GM23338 (cell line): ENCODE results near the gene KIF1A. TPM values are rescaled to one million over a fixed set of nuclear protein-coding genes. Genes with fewer than 3 reads are reported as not detected.
"Not testable (repeated sequence)": the region's sequence is repeated elsewhere in the genome, so short reads cannot be mapped to it uniquely, and the experiment has no call there.

Source experiments
- ATAC-seq: fragments of 200-7000 bp; cut with Tn5 transposase; 3 replicates; pipeline ENCODE4 v1.9.1; 2020
- DNase-seq: peaks from one replicate; pipeline ENCODE4 v3.0.0-alpha.2; 2015; ENCODE audit warnings: low spot score
- H2AFZ ChIP-seq: fragments of 200-600 bp; sonication (generic); 2 replicates; pipeline ENCODE4 v1.8.0; 2016; ENCODE audit warnings: antibody characterized with exemption, mild to moderate bottlenecking, moderate library complexity
- H3F3A ChIP-seq: fragments of 200-600 bp; sonication (generic); replicated peaks from 2 replicates; pipeline ENCODE4 v1.8.0; 2017; ENCODE audit warnings: antibody characterized with exemption, mixed run types, low read depth
- H3K27ac ChIP-seq: fragments of 200-600 bp; sonication (generic); 2 replicates; pipeline ENCODE4 v1.6.1; 2016; ENCODE audit warnings: low read depth
- H3K27me3 ChIP-seq: fragments of 200-600 bp; sonication (generic); 2 replicates; pipeline ENCODE4 v1.8.0; 2016; ENCODE audit warnings: mild to moderate bottlenecking, mixed run types, moderate library complexity; ENCODE audit not compliant: insufficient read depth
- H3K36me3 ChIP-seq: fragments of 200-600 bp; sonication (generic); 2 replicates; pipeline ENCODE4 v1.8.0; 2016; ENCODE audit warnings: mild to moderate bottlenecking; ENCODE audit not compliant: insufficient read depth
- H3K4me1 ChIP-seq: fragments of 200-600 bp; sonication (generic); 2 replicates; pipeline ENCODE4 v1.8.0; 2016; ENCODE audit warnings: mild to moderate bottlenecking, moderate library complexity; ENCODE audit not compliant: insufficient read depth
- H3K4me2 ChIP-seq: fragments of 200-600 bp; sonication (generic); 2 replicates; pipeline ENCODE4 v1.7.1; 2017; ENCODE audit warnings: mixed run types
- H3K4me3 ChIP-seq: fragments of 200-600 bp; sonication (generic); 2 replicates; pipeline ENCODE4 v1.6.1; 2016; ENCODE audit warnings: mixed run types
- H3K79me2 ChIP-seq: fragments of 200-600 bp; sonication (generic); replicated peaks from 2 replicates; pipeline ENCODE4 v1.8.0; 2017; ENCODE audit warnings: mild to moderate bottlenecking; ENCODE audit not compliant: insufficient read depth
- H3K9me2 ChIP-seq: fragments of 200-600 bp; sonication (generic); 2 replicates; pipeline ENCODE4 v1.8.0; 2017; ENCODE audit not compliant: insufficient read depth
- H4K20me1 ChIP-seq: fragments of 200-600 bp; sonication (generic); replicated peaks from 2 replicates; pipeline ENCODE4 v1.8.0; 2017; ENCODE audit warnings: mild to moderate bottlenecking; ENCODE audit not compliant: insufficient read depth
- H3K27ac Mint-ChIP-seq: 2 replicates; pipeline ENCODE4 v1.8.0; 2020; ENCODE audit warnings: inconsistent platforms, mild to moderate bottlenecking, moderate library complexity, mixed read lengths
- H3K27me3 Mint-ChIP-seq: 3 replicates; pipeline ENCODE4 v1.8.0; 2022; ENCODE audit warnings: low read depth, mild to moderate bottlenecking, moderate library complexity, mixed read lengths, inconsistent platforms; ENCODE audit not compliant: insufficient read depth, poor library complexity
- H3K36me3 Mint-ChIP-seq: 3 replicates; pipeline ENCODE4 v1.8.0; 2021; ENCODE audit warnings: low read depth, mild to moderate bottlenecking, inconsistent platforms, moderate library complexity, mixed read lengths
- H3K4me1 Mint-ChIP-seq: 3 replicates; pipeline ENCODE4 v1.8.0; 2020; ENCODE audit warnings: mild to moderate bottlenecking, inconsistent platforms, mixed read lengths
- H3K4me3 Mint-ChIP-seq: 3 replicates; pipeline ENCODE4 v1.8.0; 2021; ENCODE audit warnings: moderate library complexity, mild to moderate bottlenecking, inconsistent platforms, mixed read lengths
- H3K9me3 Mint-ChIP-seq: 3 replicates; pipeline ENCODE4 v1.8.0; 2020; ENCODE audit warnings: moderate library complexity, mild to moderate bottlenecking, inconsistent platforms, mixed read lengths
- ETS1 ChIP-seq: IDR thresholded peaks from 2 replicates; pipeline ENCODE4 v1.6.1; 2016; ENCODE audit warnings: antibody characterized with exemption
- EZH2 ChIP-seq: fragments of 200-600 bp; sonication (generic); IDR thresholded peaks from one replicate; pipeline ENCODE4 v1.8.0; 2017; ENCODE audit warnings: antibody characterized with exemption, mild to moderate bottlenecking, low read depth; ENCODE audit not compliant: unreplicated experiment
- EZH2phosphoT487 ChIP-seq: fragments of 200-600 bp; sonication (generic); IDR thresholded peaks from one replicate; pipeline ENCODE4 v1.8.1; 2018; ENCODE audit warnings: antibody characterized with exemption; ENCODE audit not compliant: unreplicated experiment
- polyA plus RNA-seq: library from polyadenylated mRNA; unstranded; fragments of >200 nt; fragmentation: Nextera tagmentation; extraction: Ambion mirVana; gene quantifications from 2 replicates; pipeline ENCODE4 v1.2.1, GENCODE V29; 2016
- total RNA-seq: library from RNA; depleted of rRNA; stranded (reverse); fragments of >200 nt; shearing (Covaris generic); gene quantifications from 2 replicates; pipeline ENCODE4 v1.2.3, GENCODE V29; 2014

Gene KIF1A
- total and polyA plus RNA-seq, 2 experiments from 2014 or later = 169 to 214 TPM

- TF ChIP-seq ETS1 (no peak), EZH2phosphoT487 (no peak), EZH2 (no peak)
These were observed 134.1 kb downstream of the KIF1A start (continued) for GRCh38 chr2:240685771-240686371.

GRCh38 chr2:240683980-240684728, 135.9 kb downstream of the KIF1A start:
- not testable (repeated sequence) for H3K36me3 Mint-ChIP-seq, H3K36me3 ChIP-seq, H3K27me3 Mint-ChIP-seq, H3K4me2 ChIP-seq, H2AFZ ChIP-seq, H3K9me3 Mint-ChIP-seq, H3K27ac ChIP-seq, DNase-seq, H3K27me3 ChIP-seq, H3K4me1 Mint-ChIP-seq, H3K79me2 ChIP-seq, H4K20me1 ChIP-seq, H3F3A ChIP-seq, H3K4me3 ChIP-seq, H3K4me1 ChIP-seq, H3K4me3 Mint-ChIP-seq, H3K9me2 ChIP-seq, ATAC-seq
- H3K27ac Mint-ChIP-seq = peak overlapping the region; percentile 75; the same call in 1 of the 2 replicates

DNA sequence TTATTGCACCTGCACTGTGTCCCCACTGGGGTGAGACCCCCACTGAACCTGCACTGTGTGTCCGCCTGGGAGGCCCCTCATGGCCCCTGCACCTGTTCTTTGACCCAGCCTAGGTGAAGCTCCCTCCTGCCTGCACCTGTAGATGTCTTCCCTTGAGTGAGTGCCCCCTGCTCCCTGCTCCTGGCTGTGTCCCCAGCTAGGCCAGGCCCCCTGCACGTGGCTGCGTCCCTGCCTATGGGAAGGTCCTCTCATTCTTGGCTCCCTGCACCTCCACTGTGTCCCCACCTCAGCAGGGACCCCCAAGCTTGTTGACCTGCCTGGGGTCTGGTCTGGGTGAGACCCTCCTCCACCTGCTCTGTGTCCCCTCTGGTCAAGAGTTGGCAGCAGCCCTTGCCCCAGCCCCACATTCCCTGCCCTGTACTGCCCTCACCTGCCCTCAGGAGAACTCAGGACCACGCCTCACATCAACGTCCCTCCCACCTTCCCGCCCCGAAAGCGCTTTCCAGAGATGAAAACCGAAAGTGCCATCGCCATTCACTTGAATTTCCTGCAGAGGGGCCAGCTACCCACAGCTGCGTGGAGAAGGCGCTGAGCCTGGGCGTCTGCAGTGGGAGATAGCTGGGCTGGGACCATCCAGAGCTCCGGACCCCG, 136.6 kb downstream of the KIF1A start:
- H3K4me3 Mint-ChIP-seq, H3K27ac Mint-ChIP-seq, ATAC-seq, H3F3A ChIP-seq, H3K4me2 ChIP-seq, DNase-seq, H3K27me3 ChIP-seq, H3K36me3 ChIP-seq, H3K4me3 ChIP-seq, H3K9me3 Mint-ChIP-seq, H3K27me3 Mint-ChIP-seq, H3K27ac ChIP-seq, H2AFZ ChIP-seq, H3K9me2 ChIP-seq, H3K4me1 ChIP-seq, H3K36me3 Mint-ChIP-seq, H3K79me2 ChIP-seq, H3K4me1 Mint-ChIP-seq, H4K20me1 ChIP-seq: not testable (repeated sequence)

DNA sequence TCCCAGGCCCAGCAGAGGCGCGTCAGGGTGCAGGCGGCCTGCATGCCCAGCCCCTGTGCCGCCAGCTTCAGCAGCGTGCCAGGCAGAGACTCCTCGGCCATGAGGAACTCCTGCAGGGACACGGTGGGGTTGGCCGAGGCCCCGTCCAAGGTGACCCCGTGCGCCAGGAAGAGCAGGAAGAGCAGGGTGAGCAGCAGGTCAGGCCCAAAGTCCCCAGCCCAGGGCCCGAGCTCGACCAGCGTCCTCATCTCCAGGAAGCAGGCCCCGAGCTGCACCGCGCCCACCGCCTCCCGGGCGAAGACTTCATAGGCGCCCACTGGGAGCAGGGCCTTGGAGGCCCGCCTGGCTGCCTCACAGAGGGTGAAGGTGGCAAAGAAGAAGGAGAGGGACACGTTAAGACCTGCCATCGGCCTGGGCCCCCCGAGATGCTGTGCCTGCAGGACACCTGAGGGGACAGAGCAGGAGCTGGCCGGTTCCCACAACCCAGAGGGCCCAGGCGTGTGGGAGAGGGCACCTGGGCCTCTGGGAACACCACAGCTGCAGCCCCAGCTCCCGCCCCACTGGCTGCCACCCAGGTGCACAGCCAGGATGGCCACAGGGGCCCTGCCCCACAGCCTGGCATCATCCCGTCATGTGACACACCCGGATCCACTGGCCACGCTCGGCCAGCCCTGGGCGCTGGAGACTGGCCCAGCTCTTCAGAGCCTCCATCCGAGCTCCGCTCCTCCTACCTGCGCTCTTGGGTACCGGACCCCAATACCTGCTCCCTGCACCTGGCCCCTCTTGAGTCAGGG, 137.4 kb downstream of the KIF1A start, which contains the start of gene AQP12B:
Gene AQP12B, minus strand, starts transcription at position 455 of the 794 bp plus-strand sequence. Its CDS starts 48 bp downstream, at position 407.
- not testable (repeated sequence) for H3K4me1 Mint-ChIP-seq, H3K27me3 ChIP-seq, DNase-seq, H3K79me2 ChIP-seq, H3K27ac ChIP-seq, H3K9me2 ChIP-seq, H3K9me3 Mint-ChIP-seq, H3K27me3 Mint-ChIP-seq, H3K27ac Mint-ChIP-seq, H3K4me3 Mint-ChIP-seq, H3K4me1 ChIP-seq, H2AFZ ChIP-seq, H3K36me3 ChIP-seq, ATAC-seq, H4K20me1 ChIP-seq, H3K36me3 Mint-ChIP-seq, H3K4me3 ChIP-seq, H3K4me2 ChIP-seq, H3F3A ChIP-seq

GRCh38 chr2:240680185-240680584, 139.8 kb downstream of the KIF1A start:
- not testable (repeated sequence) for H3K79me2 ChIP-seq, H3K27me3 Mint-ChIP-seq, H3K4me3 Mint-ChIP-seq, H3K27ac ChIP-seq, H3K4me1 ChIP-seq, H3K4me1 Mint-ChIP-seq, H3K27ac Mint-ChIP-seq, H3K9me3 Mint-ChIP-seq, DNase-seq, H3K4me3 ChIP-seq, ATAC-seq, H4K20me1 ChIP-seq, H3K4me2 ChIP-seq, H3K9me2 ChIP-seq, H3K36me3 ChIP-seq, H3F3A ChIP-seq, H3K27me3 ChIP-seq, H3K36me3 Mint-ChIP-seq, H2AFZ ChIP-seq

DNA sequence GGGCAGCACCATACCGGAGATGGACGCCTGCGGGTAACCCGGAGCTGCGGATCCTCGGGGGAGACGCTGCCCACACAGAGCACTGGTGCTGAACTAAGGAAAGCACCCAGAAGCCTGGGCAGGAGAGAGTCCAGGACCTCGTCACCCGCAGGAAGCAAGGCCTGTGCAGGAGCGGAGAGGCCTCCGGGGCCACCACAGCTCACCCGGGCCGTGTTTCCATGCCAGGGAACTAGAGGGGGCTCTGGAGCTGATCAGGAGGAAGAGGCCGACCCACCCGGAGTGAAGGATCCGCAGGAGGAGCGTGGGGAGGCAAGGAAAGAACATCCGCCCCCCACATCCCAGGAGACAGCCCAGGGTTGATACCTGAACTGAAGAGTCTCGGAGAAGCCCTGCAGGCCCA, 141.1 kb downstream of the KIF1A start:
- not testable (repeated sequence) for H3K4me1 ChIP-seq, H3K27ac ChIP-seq, H3F3A ChIP-seq, H3K27me3 Mint-ChIP-seq, H3K79me2 ChIP-seq, H3K4me1 Mint-ChIP-seq, H3K27me3 ChIP-seq, H3K4me2 ChIP-seq, H3K4me3 Mint-ChIP-seq, H3K4me3 ChIP-seq, DNase-seq, H4K20me1 ChIP-seq, H3K36me3 ChIP-seq, H2AFZ ChIP-seq, H3K36me3 Mint-ChIP-seq, H3K9me2 ChIP-seq, H3K9me3 Mint-ChIP-seq, H3K27ac Mint-ChIP-seq
- peak; percentile 66 for ATAC-seq
